HFFc6 (cell line): Measurements from ENCODE around the gene NTN1. TPM values are rescaled to one million over a fixed set of nuclear protein-coding genes. Genes with fewer than 3 reads are reported as not detected.

Experiments used
- DNase-seq: peaks from one replicate; pipeline ENCODE4 v3.0.0-alpha.2; 2018
- H3K27ac Mint-ChIP-seq: 2 replicates; pipeline ENCODE4 v1.8.0; 2020; ENCODE audit warnings: mild to moderate bottlenecking, mixed read lengths
- H3K27me3 Mint-ChIP-seq: 2 replicates; pipeline ENCODE4 v1.8.0; 2021; ENCODE audit warnings: mild to moderate bottlenecking, moderate library complexity, mixed read lengths; ENCODE audit not compliant: insufficient read depth
- H3K36me3 Mint-ChIP-seq: 2 replicates; pipeline ENCODE4 v1.8.0; 2021; ENCODE audit warnings: low read depth, mixed read lengths
- H3K4me1 Mint-ChIP-seq: 2 replicates; pipeline ENCODE4 v1.8.0; 2020; ENCODE audit warnings: low read depth, mixed read lengths
- H3K4me3 Mint-ChIP-seq: 2 replicates; pipeline ENCODE4 v1.8.0; 2020; ENCODE audit warnings: mild to moderate bottlenecking, moderate library complexity, mixed read lengths
- H3K9me3 Mint-ChIP-seq: 2 replicates; pipeline ENCODE4 v1.8.0; 2020; ENCODE audit warnings: mild to moderate bottlenecking, mixed read lengths
- CTCF ChIP-seq: fragments of 200-600 bp; sonication (generic); IDR thresholded peaks from 2 replicates; pipeline ENCODE4 v1.5.0; 2021; ENCODE audit warnings: antibody characterized with exemption, mild to moderate bottlenecking
- total RNA-seq, 6 experiments: library from RNA; stranded (reverse); fragmentation: NEBNext Ultra II Directional; extraction: Animal tissue kit (Norgen Biotek cat#: 25700); gene quantifications; 2 replicates in 1 of 6; 3 replicates in 5 of 6; pipeline ENCODE4 v1.2.3, GENCODE V29; 2021

NTN1 gene
- total RNA-seq, 6 experiments from 2014 or later, result not detected

GRCh38 chr17:9026741-9027140 lies 5.4 kb downstream of the NTN1 start:
- TF ChIP-seq CTCF, result no peak
- H3K4me3 Mint-ChIP-seq, result no peak overlapping the region
- peaks cover 35% of the 10 kb centered on the region for H3K27me3 Mint-ChIP-seq
- no peak for DNase-seq
- H3K27ac Mint-ChIP-seq, result no peak overlapping the region
- no peaks in the 10 kb centered on the region for H3K36me3 Mint-ChIP-seq
- no peaks in the 10 kb centered on the region for H3K9me3 Mint-ChIP-seq
- no peaks in the 10 kb centered on the region for H3K4me1 Mint-ChIP-seq

GRCh38 chr17:9028202-9028987 lies 7.1 kb downstream of the NTN1 start:
- H3K27ac Mint-ChIP-seq, result no peak overlapping the region
- no peaks in the 10 kb centered on the region for H3K36me3 Mint-ChIP-seq
- no peak for DNase-seq
- TF ChIP-seq CTCF, result no peak
- no peak overlapping the region for H3K4me3 Mint-ChIP-seq
- H3K4me1 Mint-ChIP-seq, result no peaks in the 10 kb centered on the region
- peaks cover 32% of the 10 kb centered on the region for H3K27me3 Mint-ChIP-seq
- H3K9me3 Mint-ChIP-seq, result peaks cover 4% of the 10 kb centered on the region; the same call in 1 of the 2 replicates

- Mint-ChIP-seq H3K36me3 (no peaks in the 10 kb centered on the region), H3K27ac (no peak overlapping the region), H3K4me1 (no peaks in the 10 kb centered on the region), H3K9me3 (peaks cover 5% of the 10 kb centered on the region; the same call in 1 of the 2 replicates), H3K4me3 (no peak overlapping the region), H3K27me3 (peaks cover 26% of the 10 kb centered on the region)
- no peak for DNase-seq
- TF ChIP-seq CTCF, result no peak
Measured at GRCh38 chr17:9028988-9029570, 7.8 kb downstream of the NTN1 start.

- Mint-ChIP-seq H3K4me3 (no peak overlapping the region), H3K36me3 (no peaks in the 10 kb centered on the region), H3K27me3 (peaks cover 12% of the 10 kb centered on the region), H3K4me1 (no peaks in the 10 kb centered on the region), H3K9me3 (peaks cover 11% of the 10 kb centered on the region), H3K27ac (no peak overlapping the region)
- DNase-seq, result no peak
- TF ChIP-seq CTCF, result no peak
Measured at GRCh38 chr17:9032151-9032550, 10.8 kb downstream of the NTN1 start.

GRCh38 chr17:9032583-9032982 lies 11.3 kb downstream of the NTN1 start:
- no peaks in the 10 kb centered on the region for H3K4me1 Mint-ChIP-seq
- H3K36me3 Mint-ChIP-seq, result no peaks in the 10 kb centered on the region
- peaks cover 12% of the 10 kb centered on the region for H3K27me3 Mint-ChIP-seq

More at GRCh38 chr17:9032583-9032982, 11.3 kb downstream of the NTN1 start:
- H3K9me3 Mint-ChIP-seq, result peaks cover 11% of the 10 kb centered on the region
- no peak for DNase-seq
- H3K27ac Mint-ChIP-seq, result no peak overlapping the region
- no peak overlapping the region for H3K4me3 Mint-ChIP-seq
- TF ChIP-seq CTCF, result no peak
